MM.1S (cell line): Measurements from ENCODE around the gene ZNF222.

Experiments
- DNase-seq: peaks from one replicate; pipeline ENCODE4 v3.0.0-alpha.2; 2015
- H2AFZ ChIP-seq: fragments of 300-600 bp; sonication (generic); 2 replicates; pipeline ENCODE4 v1.6.0; 2016; ENCODE audit warnings: antibody characterized with exemption, low read length
- H3F3A ChIP-seq: fragments of 300-600 bp; sonication (generic); 2 replicates; pipeline ENCODE4 v1.6.1; 2016; ENCODE audit warnings: mild to moderate bottlenecking, antibody characterized with exemption, low read length, moderate library complexity, mixed read lengths; ENCODE audit not compliant: insufficient read depth
- H3K27ac ChIP-seq: fragments of 300-600 bp; sonication (generic); 2 replicates; pipeline ENCODE4 v1.5.1; 2016; ENCODE audit warnings: mild to moderate bottlenecking, low read length
- H3K27me3 ChIP-seq: fragments of 300-600 bp; sonication (generic); replicated peaks from 2 replicates; pipeline ENCODE4 v1.6.0; 2016; ENCODE audit warnings: low read length; ENCODE audit not compliant: insufficient read depth
- H3K36me3 ChIP-seq: fragments of 300-600 bp; sonication (generic); replicated peaks from 2 replicates; pipeline ENCODE4 v1.6.1; 2016; ENCODE audit warnings: mild to moderate bottlenecking, low read length, mixed read lengths; ENCODE audit not compliant: insufficient read depth
- H3K4me1 ChIP-seq: fragments of 300-600 bp; sonication (generic); 2 replicates; pipeline ENCODE4 v1.6.1; 2016; ENCODE audit warnings: low read length, mixed read lengths
- H3K4me2 ChIP-seq: fragments of 300-600 bp; sonication (generic); 2 replicates; pipeline ENCODE4 v1.6.0; 2016; ENCODE audit warnings: low read depth, low read length
- H3K4me3 ChIP-seq: fragments of 300-600 bp; sonication (generic); 2 replicates; pipeline ENCODE4 v1.5.1; 2016; ENCODE audit warnings: low read length, mixed read lengths
- H3K79me2 ChIP-seq: fragments of 300-600 bp; sonication (generic); 2 replicates; pipeline ENCODE4 v1.6.1; 2016; ENCODE audit warnings: mixed run types, low read length, mixed read lengths
- H3K9ac ChIP-seq: fragments of 300-600 bp; sonication (generic); 2 replicates; pipeline ENCODE4 v1.6.1; 2016; ENCODE audit warnings: low read length, mixed read lengths
- H3K9me2 ChIP-seq: fragments of 300-600 bp; sonication (generic); replicated peaks from 2 replicates; pipeline ENCODE4 v1.6.1; 2016; ENCODE audit warnings: mild to moderate bottlenecking, low read length, mixed read lengths; ENCODE audit not compliant: insufficient read depth
- H3K9me3 ChIP-seq: fragments of 300-600 bp; sonication (generic); replicated peaks from 2 replicates; pipeline ENCODE4 v1.6.1; 2016; ENCODE audit warnings: mild to moderate bottlenecking, low read length, mixed read lengths; ENCODE audit not compliant: insufficient read depth
- H4K20me1 ChIP-seq: fragments of 300-600 bp; sonication (generic); 2 replicates; pipeline ENCODE4 v1.6.1; 2016; ENCODE audit warnings: mild to moderate bottlenecking, low read length, moderate library complexity, mixed read lengths; ENCODE audit not compliant: insufficient read depth
- EZH2 ChIP-seq: fragments of 300-600 bp; sonication (generic); optimal IDR thresholded peaks from 2 replicates; pipeline ENCODE3; 2017; ENCODE audit warnings: low read depth, mild to moderate bottlenecking, antibody characterized with exemption, low read length, mixed read lengths
- EZH2phosphoT487 ChIP-seq: fragments of 300-600 bp; sonication (generic); IDR thresholded peaks from 2 replicates; pipeline ENCODE4 v1.6.1; 2018; ENCODE audit warnings: antibody characterized with exemption, low read length
- TF ChIP-seq, protein P1 (sequence below): fragments of 300-600 bp; sonication (generic); IDR thresholded peaks from 2 replicates; pipeline ENCODE4 v1.5.1; 2016; ENCODE audit warnings: antibody characterized with exemption, low read length, mixed read lengths

ZNF222 gene

DNA sequence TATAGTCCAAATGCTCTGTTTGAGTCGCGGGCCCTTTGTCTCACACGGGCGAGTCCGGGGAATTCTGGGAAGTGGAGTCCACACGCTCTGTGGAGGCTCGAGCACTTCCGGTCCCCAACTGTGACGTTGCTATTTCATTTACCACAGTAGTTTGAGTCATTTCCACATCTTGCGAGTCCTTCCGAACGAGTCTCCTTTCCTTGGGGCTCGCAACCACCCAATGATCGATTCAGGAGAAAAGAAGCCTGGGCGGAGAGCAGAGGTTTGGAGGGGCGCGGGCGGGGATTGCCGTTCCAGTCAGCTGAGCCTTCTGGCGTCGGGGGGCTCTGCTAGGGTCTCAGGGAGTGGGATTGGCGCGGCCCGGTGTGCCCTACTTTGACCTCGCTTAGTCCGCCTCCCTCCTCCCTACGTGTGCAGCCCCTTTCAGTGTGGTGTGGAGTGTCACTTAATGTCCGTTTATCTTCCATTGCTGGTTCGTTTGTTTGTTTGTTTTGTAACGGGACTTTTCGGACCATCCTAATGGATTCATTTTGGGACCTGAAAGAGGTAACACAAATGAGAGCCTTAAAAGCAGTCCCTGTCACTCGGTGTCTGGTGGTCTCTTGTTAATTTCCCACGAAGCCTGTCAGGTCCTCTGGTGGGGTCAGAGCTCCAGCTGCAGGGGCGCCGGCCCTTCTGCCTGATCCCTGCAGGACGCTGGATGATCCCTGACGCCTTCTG lies at the start of gene ZNF222:
TSS of gene ZNF222 (plus strand) at position 163 of the 720 bp plus-strand sequence. CDS start at position 221, 58 bp downstream.
- no peak for TF ChIP-seq EZH2
- TF ChIP-seq, protein P1, sequence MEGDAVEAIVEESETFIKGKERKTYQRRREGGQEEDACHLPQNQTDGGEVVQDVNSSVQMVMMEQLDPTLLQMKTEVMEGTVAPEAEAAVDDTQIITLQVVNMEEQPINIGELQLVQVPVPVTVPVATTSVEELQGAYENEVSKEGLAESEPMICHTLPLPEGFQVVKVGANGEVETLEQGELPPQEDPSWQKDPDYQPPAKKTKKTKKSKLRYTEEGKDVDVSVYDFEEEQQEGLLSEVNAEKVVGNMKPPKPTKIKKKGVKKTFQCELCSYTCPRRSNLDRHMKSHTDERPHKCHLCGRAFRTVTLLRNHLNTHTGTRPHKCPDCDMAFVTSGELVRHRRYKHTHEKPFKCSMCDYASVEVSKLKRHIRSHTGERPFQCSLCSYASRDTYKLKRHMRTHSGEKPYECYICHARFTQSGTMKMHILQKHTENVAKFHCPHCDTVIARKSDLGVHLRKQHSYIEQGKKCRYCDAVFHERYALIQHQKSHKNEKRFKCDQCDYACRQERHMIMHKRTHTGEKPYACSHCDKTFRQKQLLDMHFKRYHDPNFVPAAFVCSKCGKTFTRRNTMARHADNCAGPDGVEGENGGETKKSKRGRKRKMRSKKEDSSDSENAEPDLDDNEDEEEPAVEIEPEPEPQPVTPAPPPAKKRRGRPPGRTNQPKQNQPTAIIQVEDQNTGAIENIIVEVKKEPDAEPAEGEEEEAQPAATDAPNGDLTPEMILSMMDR: no peak
- TF ChIP-seq EZH2phosphoT487: no peak
- H3K27ac ChIP-seq: no peak within 1 kb of the TSS
- no peaks in the 10 kb centered on the region for H3K4me1 ChIP-seq
- peak within 1 kb of the TSS; percentile 77 for H3K4me3 ChIP-seq
- no peaks in the 10 kb centered on the region for H3F3A ChIP-seq
- no peaks in the 10 kb centered on the region for H4K20me1 ChIP-seq
- H3K79me2 ChIP-seq: no peaks in the 10 kb centered on the region
- H3K4me2 ChIP-seq: peak within 1 kb of the TSS; percentile 53
- DNase-seq: peak; percentile 83
- no peaks in the 10 kb centered on the region for H3K9me3 ChIP-seq
- H2AFZ ChIP-seq: peak within 1 kb of the TSS; percentile 95
- no peaks in the 10 kb centered on the region for H3K27me3 ChIP-seq
- H3K9me2 ChIP-seq: no peaks in the 10 kb centered on the region
- peak within 1 kb of the TSS; percentile 33; the same call in 1 of the 2 replicates for H3K9ac ChIP-seq
- H3K36me3 ChIP-seq: no peaks in the 10 kb centered on the region

DNA sequence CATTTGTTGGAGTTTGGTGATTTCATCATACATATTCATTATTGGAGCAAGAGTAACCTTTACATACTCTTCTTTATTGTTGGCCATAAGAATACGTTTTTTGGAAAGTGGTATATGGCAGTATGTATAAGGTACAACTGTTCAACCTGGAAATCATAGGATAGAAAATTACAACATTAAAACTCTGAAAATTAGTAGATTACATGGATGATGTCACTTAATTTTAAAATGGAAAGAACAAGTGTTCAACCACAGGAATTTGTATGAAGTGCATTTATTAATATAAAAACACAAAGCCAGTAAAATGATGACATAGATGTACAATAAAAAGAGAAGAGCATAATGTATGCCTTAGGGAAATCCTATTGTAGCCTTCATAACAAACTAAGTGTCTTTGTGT lies 48.4 kb upstream of the ZNF222 start:
- H3K36me3 ChIP-seq: no peaks in the 10 kb centered on the region
- no peak for DNase-seq
- H3K9me2 ChIP-seq: no peaks in the 10 kb centered on the region
- H3K4me1 ChIP-seq: no peaks in the 10 kb centered on the region
- no peak overlapping the region for H3K4me2 ChIP-seq
- TF ChIP-seq EZH2 (no peak), EZH2phosphoT487 (no peak)
- TF ChIP-seq, protein P1: no peak
- no peaks in the 10 kb centered on the region for H3F3A ChIP-seq
- no peak overlapping the region for H3K9ac ChIP-seq
- no peaks in the 10 kb centered on the region for H3K9me3 ChIP-seq
- H3K27ac ChIP-seq: no peak overlapping the region
- H2AFZ ChIP-seq: no peak overlapping the region
- no peaks in the 10 kb centered on the region for H3K79me2 ChIP-seq
- no peaks in the 10 kb centered on the region for H3K27me3 ChIP-seq
- H3K4me3 ChIP-seq: no peak overlapping the region
- H4K20me1 ChIP-seq: no peaks in the 10 kb centered on the region

DNA sequence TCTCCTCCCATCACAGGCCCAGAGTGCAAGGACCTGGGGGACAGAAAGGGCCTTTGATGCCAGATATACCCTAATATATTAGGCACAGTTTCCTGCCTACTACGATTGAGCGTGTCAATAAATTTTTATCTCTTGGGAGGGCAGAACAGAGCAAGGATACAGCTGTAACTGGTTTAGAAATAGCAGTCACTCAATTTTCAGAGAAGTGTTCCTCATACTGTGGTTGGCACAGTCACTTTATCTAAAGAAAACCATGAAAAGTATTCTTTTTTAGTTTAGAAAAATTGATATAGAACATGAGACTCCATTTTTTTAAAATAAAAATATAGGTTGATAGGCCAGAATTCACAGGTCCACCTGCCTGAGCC lies 41.7 kb upstream of the ZNF222 start:
- H3F3A ChIP-seq: no peaks in the 10 kb centered on the region
- no peaks in the 10 kb centered on the region for H3K9me3 ChIP-seq
- H3K79me2 ChIP-seq: no peaks in the 10 kb centered on the region
- H2AFZ ChIP-seq: peak overlapping the region; percentile 86
- H3K9me2 ChIP-seq: no peaks in the 10 kb centered on the region
- no peak overlapping the region for H3K27ac ChIP-seq
- no peak for DNase-seq
- peak overlapping the region; percentile 54; the same call in 1 of the 2 replicates for H3K4me2 ChIP-seq
- TF ChIP-seq, protein P1: no peak
- TF ChIP-seq EZH2phosphoT487 (no peak), EZH2 (no peak)
- no peaks in the 10 kb centered on the region for H3K27me3 ChIP-seq
- H3K9ac ChIP-seq: no peak overlapping the region; the same call in 1 of the 2 replicates
- H3K4me1 ChIP-seq: no peaks in the 10 kb centered on the region
- no peaks in the 10 kb centered on the region for H3K36me3 ChIP-seq
- no peaks in the 10 kb centered on the region for H4K20me1 ChIP-seq
- peak overlapping the region; percentile 73 for H3K4me3 ChIP-seq
